BE2C (cell line): ENCODE results near the gene TIMM22.

Experiments used
- DNase-seq: peaks from one replicate; pipeline ENCODE4 v3.0.0-alpha.2; 2020
- H3K27me3 ChIP-seq: fragments of 250-450 bp; sonication (Bioruptor Pico); 2 replicates; pipeline ENCODE4 v1.5.1; 2020; ENCODE audit warnings: mild to moderate bottlenecking
- H3K36me3 ChIP-seq: fragments of 250-450 bp; sonication (Bioruptor Pico); 2 replicates; pipeline ENCODE4 v1.5.1; 2020; ENCODE audit warnings: mild to moderate bottlenecking
- H3K4me1 ChIP-seq: fragments of 250-450 bp; sonication (Bioruptor Pico); 2 replicates; pipeline ENCODE4 v1.5.1; 2020
- H3K4me3 ChIP-seq: 2 replicates; pipeline ENCODE4 v1.5.1; 2011; ENCODE audit warnings: low read depth, low read length
- H3K9me3 ChIP-seq: fragments of 250-450 bp; sonication (Bioruptor Pico); 2 replicates; pipeline ENCODE4 v1.5.1; 2020
- TF ChIP-seq, protein P1 (sequence below): IDR thresholded peaks from 2 replicates; pipeline ENCODE4 v1.5.1; 2012; ENCODE audit warnings: mild to moderate bottlenecking, low read depth, low read length

TIMM22 gene

DNA sequence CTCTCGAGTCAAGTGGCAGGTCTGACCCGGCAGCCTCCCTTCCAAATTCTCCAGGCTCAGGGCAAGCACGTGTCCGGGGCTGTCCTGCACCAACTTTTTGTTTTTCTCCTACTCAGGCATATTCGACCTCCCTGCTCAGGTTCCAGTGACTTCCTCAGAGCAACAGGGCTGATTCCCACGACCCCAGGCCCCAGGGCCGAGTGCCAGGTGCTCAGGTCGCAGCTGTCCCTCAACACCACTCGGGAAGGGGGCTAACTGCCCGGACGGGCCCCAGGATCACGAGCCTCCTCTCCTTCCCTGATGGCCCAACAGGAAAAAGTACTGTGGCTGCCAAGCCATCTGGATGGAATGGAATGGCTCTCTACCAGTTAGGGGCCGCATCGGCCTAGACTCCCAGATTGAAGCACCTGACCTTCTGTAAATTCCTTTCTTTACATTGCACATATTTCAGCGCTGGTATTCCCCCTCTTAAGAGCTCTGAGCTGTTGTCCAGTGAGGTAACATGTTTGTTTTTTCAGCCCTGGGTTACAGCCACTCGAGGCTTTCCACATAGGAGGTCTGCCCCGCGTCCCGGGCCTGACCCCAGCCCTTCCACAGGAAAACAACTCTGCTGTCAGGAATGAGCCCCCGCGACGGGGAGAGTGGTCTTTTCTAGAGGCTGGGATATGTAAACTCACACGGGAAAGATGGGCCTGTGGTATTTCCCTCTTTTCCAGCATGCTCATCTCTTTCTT, 42.3 kb upstream of the TIMM22 start:
- no peak for DNase-seq

DNA sequence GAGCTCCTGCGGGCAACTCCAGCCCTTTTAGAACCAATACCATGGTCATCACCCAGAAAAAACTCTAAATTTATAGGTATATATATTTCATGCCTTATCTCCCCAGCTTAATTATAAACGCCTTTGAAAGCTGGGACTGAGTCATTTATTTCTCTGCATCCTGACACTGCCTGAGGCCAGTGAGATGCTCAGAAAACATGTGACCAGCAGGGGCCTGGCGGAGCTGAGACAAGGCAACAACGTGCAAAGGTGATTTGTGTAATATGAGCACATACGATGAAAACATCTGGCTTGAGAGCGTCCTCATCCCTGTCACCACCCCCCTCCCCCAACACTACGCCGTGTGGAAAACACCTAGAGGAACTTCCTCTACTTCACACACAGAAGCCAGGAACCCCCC, 40.0 kb upstream of the TIMM22 start:
- no peak for DNase-seq
- TF ChIP-seq, protein P1, sequence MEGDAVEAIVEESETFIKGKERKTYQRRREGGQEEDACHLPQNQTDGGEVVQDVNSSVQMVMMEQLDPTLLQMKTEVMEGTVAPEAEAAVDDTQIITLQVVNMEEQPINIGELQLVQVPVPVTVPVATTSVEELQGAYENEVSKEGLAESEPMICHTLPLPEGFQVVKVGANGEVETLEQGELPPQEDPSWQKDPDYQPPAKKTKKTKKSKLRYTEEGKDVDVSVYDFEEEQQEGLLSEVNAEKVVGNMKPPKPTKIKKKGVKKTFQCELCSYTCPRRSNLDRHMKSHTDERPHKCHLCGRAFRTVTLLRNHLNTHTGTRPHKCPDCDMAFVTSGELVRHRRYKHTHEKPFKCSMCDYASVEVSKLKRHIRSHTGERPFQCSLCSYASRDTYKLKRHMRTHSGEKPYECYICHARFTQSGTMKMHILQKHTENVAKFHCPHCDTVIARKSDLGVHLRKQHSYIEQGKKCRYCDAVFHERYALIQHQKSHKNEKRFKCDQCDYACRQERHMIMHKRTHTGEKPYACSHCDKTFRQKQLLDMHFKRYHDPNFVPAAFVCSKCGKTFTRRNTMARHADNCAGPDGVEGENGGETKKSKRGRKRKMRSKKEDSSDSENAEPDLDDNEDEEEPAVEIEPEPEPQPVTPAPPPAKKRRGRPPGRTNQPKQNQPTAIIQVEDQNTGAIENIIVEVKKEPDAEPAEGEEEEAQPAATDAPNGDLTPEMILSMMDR = no peak
- Histone ChIP-seq H3K27me3 (peaks cover 7% of the 10 kb centered on the region), H3K9me3 (no peaks in the 10 kb centered on the region), H3K36me3 (no peaks in the 10 kb centered on the region), H3K4me1 (no peaks in the 10 kb centered on the region), H3K4me3 (no peak overlapping the region)

More for the DNA sequence above, 42.3 kb upstream of the TIMM22 start:
- Histone ChIP-seq H3K9me3 (no peaks in the 10 kb centered on the region), H3K4me1 (no peaks in the 10 kb centered on the region), H3K4me3 (no peak overlapping the region), H3K27me3 (peaks cover 13% of the 10 kb centered on the region), H3K36me3 (no peaks in the 10 kb centered on the region)
- TF ChIP-seq, protein P1 = no peak

DNA sequence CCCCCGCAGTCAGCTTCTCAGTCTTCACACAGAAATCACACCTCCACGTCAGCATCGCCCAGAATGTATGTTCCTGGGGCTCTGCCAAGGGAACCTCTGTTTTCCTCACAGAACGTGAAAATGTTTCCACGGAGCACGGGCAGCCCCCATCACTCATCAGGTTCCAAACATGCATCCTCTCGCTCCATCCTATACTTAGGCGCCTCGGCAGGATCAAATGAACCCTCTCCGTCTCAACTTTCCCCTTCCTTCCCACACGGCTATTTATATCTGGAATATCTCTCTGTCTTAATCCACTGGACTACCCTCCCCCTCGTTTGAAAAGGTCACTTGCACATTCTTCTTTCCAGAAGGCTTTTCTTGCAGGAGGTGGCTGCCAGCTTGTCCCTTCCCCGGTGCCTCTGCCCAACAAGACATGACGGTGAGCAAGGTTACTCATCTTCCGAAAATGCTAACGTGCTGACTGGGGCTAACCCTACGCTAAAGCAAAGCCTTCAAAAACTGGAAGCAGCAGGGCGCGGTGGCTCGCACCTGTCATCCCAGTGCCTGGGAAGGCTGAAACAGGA, 39.0 kb upstream of the TIMM22 start:
- no peak for DNase-seq
- H3K9me3 ChIP-seq = no peaks in the 10 kb centered on the region
- peaks cover 14% of the 10 kb centered on the region for H3K27me3 ChIP-seq
- TF ChIP-seq, protein P1 = no peak
- H3K4me1 ChIP-seq = no peaks in the 10 kb centered on the region
- H3K4me3 ChIP-seq = no peak overlapping the region
- no peaks in the 10 kb centered on the region for H3K36me3 ChIP-seq

- Histone ChIP-seq H3K27me3 (peaks cover 16% of the 10 kb centered on the region), H3K4me3 (no peak overlapping the region), H3K36me3 (no peaks in the 10 kb centered on the region), H3K4me1 (no peaks in the 10 kb centered on the region), H3K9me3 (no peaks in the 10 kb centered on the region)
- no peak for DNase-seq
- TF ChIP-seq, protein P1 = no peak
Observed at GRCh38 chr17:958712-959451, 38.0 kb upstream of the TIMM22 start.

- no peak for DNase-seq
- Histone ChIP-seq H3K4me3 (no peak overlapping the region), H3K4me1 (no peaks in the 10 kb centered on the region), H3K9me3 (no peaks in the 10 kb centered on the region), H3K27me3 (peaks cover 27% of the 10 kb centered on the region), H3K36me3 (no peaks in the 10 kb centered on the region)
- TF ChIP-seq, protein P1 = no peak
Observed at GRCh38 chr17:962166-962565, 34.8 kb upstream of the TIMM22 start.

GRCh38 chr17:962670-963069, 34.3 kb upstream of the TIMM22 start:
- Histone ChIP-seq H3K4me3 (no peak overlapping the region), H3K4me1 (no peaks in the 10 kb centered on the region), H3K27me3 (peaks cover 31% of the 10 kb centered on the region), H3K9me3 (no peaks in the 10 kb centered on the region), H3K36me3 (no peaks in the 10 kb centered on the region)
- TF ChIP-seq, protein P1 = no peak
- DNase-seq = no peak
